H4 (cell line): ENCODE measurements around the gene MMP25. TPM values are rescaled to one million over a fixed set of nuclear protein-coding genes. Genes with fewer than 3 reads are reported as not detected.

ENCODE experiments used
- DNase-seq: peaks from one replicate; pipeline ENCODE4 v3.0.0-alpha.2; 2015; ENCODE audit warnings: low spot score
- total RNA-seq: library from RNA; depleted of rRNA; stranded (reverse); fragments of >200 nt; shearing (Covaris generic); gene quantifications from 2 replicates; pipeline ENCODE4 v1.2.3, GENCODE V29; 2014; rRNA removed

MMP25 gene
- 0.87 and 0.94 TPM in 2 replicates for total RNA-seq

DNA sequence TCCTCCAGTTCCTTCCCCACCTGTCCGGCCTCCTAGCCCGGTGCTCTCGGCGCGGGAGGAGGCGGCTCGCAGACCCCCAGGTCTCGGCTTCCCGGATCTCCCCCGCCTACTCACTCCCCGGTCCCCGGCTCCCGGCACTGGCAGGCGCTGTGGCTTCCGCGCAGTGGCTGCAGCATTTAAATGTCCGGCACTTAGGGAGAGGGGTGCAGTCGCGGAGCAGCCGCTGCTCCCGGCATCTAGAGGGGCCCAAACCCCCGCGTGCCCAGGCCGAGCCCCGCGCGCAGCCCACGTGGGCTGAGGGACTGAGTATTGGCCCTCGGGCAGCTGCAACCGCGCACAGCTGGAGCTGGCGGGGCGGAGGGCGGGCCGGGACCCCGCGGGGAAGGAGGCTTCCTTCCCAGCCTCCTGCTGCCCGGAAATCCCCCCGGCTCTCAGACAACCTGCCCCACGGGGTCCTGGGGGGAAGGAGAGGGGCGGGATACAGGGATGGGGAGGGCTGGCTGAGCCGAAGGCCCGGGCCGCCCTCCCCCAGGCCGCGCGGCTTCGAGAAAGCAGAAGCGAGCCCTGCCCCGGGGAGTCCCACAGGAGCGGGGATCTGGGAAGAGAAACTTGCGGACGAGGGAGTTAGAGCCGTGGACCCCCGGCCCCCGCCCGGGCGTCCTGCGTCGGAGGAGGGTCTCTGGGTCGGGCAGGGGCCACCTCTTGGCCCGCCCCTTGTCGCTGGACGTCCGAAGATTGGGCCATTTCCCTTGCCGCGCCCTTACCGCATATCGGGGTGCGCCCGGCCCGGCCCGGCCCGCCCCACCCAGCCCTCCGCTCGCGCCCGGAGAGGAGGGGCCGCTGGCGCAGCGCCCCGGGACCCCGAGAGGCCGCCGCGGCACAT is at the start of gene MMP25:
Gene MMP25 (plus strand): TSS at position 804 of the 883 bp plus-strand sequence. CDS start 357 bp downstream, outside the sequence.
- DNase-seq = no peak

GRCh38 chr16:2999929-3000328 is 46.4 kb upstream of the MMP25 start:
- DNase-seq = no peak

DNA sequence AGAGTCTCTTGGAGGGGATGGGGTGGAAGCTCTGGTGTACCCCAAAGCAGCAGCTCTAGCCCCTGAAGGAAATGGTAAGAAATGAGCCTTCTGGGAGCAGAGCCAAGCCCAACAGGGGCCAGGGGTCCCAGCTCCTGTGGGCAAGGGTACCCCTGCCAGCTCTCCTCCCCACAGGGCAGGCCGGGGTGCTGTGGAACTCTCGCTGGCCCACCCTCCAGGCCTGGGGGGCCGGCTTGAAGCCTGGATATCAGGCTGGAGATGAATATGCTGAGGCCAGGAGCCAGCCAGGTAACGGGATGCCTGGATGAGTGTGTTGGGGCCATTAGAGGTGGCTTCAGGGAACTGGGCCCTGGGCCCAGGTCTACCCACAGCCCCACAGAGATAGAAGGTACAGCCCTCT is 45.8 kb upstream of the MMP25 start:
- DNase-seq = no peak

- DNase-seq = no peak
These were observed 45.0 kb upstream of the MMP25 start for GRCh38 chr16:3001316-3001715.

- peak; percentile 98 for DNase-seq
These were observed 42.6 kb upstream of the MMP25 start for GRCh38 chr16:3003582-3004270.

GRCh38 chr16:3004319-3004718 is 42.0 kb upstream of the MMP25 start:
- no peak for DNase-seq

DNA sequence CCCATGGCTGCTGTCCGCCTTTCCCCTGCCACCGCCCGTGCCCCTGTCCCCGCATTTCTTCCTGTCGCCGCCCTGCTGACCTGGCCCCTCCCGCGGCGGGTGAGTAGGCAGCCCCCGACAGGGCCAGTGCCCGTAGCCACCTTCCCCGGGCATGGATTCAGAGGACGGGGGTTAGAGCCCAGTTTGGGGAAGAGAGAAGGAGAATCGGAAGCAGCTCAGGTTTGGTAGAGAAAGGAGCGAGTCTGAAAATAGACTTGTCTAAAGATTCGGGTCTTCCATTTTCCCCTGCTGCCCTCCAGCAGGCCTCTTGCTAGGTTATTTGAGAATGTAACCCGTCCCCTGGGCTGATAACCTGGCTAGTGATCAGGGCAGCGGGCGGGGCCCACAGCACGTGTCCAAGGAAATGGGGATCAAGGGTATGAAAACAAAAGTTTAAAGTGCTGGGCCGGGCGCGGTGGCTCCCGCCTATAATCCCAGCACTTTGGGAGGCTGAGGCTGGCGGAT is 41.5 kb upstream of the MMP25 start:
- DNase-seq = no peak

- no peak for DNase-seq
These were observed 39.1 kb upstream of the MMP25 start for GRCh38 chr16:3007059-3007956.

GRCh38 chr16:3007957-3008689 is 38.2 kb upstream of the MMP25 start:
- no peak for DNase-seq

GRCh38 chr16:3008690-3009037 is 37.7 kb upstream of the MMP25 start:
- DNase-seq = no peak

- DNase-seq = no peak
These were observed 36.6 kb upstream of the MMP25 start for GRCh38 chr16:3009568-3010390.

- DNase-seq = no peak
These were observed 35.9 kb upstream of the MMP25 start for GRCh38 chr16:3010510-3010909.

DNA sequence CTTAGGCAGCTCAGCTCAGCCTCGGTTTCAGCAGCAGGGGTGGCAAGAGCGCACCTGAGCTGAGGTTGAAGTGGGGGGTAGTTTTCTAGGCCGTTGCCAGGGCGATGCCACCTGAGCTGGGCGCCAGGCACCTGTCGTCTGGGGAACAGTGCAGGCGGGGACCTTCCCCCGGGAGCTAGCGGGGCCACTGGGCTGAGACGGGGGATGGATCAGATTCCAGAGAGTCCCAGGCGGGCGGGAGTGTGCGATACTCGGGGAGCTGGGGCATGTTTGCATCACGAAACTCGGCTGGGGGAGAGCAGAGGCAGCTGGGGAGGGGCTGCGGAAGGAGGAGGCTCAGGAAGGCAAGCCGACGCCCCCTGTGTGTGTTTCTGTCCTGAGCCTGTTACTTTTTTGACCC is 34.1 kb upstream of the MMP25 start:
- DNase-seq = no peak

- DNase-seq = no peak
These were observed 33.4 kb upstream of the MMP25 start, which contains the start of gene CLDN9 for GRCh38 chr16:3012828-3013420. Gene CLDN9 (plus strand): TSS chr16:3012923. CDS start chr16:3013363, 440 bp downstream.

DNA sequence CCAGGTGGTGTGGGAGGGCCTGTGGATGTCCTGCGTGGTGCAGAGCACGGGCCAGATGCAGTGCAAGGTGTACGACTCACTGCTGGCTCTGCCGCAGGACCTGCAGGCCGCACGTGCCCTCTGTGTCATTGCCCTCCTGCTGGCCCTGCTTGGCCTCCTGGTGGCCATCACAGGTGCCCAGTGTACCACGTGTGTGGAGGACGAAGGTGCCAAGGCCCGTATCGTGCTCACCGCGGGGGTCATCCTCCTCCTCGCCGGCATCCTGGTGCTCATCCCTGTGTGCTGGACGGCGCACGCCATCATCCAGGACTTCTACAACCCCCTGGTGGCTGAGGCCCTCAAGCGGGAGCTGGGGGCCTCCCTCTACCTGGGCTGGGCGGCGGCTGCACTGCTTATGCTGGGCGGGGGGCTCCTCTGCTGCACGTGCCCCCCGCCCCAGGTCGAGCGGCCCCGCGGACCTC is 32.8 kb upstream of the MMP25 start:
- no peak for DNase-seq

DNA sequence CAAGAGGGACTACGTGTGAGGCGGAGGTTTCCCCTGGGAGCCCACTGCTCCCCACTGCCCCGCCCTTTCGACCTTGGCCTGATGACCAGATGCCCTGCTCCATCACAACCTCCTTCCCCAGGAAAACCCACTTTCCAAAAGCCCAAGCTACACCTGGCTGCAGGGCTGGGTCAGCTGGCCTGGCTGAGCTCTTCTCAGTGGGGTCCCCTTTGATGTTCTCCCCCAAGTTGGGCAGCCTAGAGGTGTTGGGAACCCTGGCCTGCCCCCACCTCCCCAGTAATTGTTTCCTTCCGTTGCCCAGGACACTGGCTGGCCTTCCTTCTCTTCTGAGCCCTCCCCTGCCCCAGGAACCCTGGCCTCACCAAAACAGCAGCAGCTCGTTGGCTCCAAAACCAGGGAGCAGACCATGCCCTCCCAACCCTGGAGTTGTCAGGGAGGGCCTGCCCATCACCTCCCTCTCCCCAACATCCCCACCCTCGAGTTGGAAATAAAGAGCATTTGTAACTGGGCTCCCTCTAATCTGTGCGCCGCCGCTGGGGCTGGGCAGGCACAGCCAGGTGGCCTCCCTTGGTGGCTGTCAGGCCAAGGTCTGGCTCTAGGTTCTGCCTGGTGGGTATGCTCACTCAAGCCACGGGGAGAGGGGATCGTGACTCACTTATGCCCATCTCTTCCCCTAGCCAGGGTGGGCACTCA is 32.2 kb upstream of the MMP25 start:
- DNase-seq = no peak

DNA sequence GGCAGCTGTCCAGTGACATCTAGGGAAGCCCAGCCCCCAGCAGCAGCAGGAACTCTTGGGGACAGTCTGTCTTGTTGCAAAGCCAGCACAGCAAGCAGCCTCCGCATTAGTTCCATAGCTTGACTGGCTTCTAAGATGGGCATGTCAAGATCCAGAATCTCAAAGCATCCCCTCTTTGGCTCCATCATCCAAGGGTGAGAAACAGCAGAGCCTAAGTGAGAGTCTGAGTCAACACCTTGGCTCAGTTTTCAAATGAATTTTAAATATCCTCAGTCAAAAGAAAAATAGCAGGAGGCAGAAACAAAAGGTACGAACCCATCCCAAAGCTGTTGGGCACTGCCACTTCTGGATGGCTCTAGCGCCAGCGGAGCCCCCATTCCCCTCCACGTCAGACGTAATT is 31.4 kb upstream of the MMP25 start:
- DNase-seq = no peak

DNA sequence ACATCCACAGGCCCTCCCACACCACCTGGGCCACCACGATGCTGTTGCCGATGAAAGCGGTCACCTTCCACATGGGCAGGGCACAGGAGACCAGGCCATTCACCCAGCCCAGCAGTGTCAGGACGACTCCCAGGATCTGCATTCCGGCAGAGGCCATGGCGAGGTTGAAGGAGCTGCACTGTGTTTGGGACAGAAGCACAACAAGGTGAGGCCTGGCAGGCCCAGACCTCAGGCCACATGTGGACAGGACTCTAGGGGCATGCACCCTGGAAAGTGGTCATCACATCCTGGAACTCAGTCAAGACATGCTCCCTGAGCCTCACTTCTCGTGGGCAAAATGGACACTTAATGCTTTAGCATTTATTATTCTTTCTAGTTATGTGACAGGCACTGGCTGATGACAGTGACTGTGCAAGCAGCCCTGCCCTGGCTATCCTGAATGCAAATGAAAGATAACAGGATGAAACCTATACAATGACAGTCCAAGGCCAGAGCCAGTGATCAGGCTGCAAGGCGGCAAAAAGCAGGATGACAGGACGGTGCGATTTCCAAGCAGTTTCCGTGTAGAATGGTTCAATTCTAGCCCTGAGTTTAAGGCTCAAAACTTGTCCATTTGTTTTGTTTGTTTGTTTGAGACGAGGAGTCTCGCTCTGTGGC is 30.4 kb upstream of the MMP25 start:
- DNase-seq = no peak

DNA sequence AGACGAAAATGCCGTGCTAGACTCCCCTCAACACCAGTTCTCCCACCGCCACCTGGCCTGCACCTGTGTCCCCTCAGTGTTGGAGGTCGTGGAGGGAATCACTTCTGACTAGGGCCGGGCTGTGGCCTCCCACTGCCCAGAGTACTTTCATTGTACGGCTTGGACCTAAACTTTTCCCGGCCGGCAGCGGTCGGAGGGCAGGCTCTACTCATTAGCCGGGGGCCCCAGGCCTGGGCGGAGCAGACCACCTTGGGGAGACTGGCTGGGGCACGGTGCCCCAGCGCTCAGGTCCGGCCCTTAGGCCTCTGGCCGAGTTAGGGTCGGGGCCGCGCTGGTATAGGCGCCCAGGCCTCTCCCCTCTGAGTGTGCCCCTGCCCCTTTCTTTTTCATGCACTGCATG is 29.0 kb upstream of the MMP25 start:
- no peak for DNase-seq
